Measurements from ENCODE around the gene KLHL40. TPM values are rescaled to one million over a fixed set of nuclear protein-coding genes. Genes with fewer than 3 reads are reported as not detected.

Gene KLHL40
- total RNA-seq, 2 experiments from 2014 or later: not detected

DNA sequence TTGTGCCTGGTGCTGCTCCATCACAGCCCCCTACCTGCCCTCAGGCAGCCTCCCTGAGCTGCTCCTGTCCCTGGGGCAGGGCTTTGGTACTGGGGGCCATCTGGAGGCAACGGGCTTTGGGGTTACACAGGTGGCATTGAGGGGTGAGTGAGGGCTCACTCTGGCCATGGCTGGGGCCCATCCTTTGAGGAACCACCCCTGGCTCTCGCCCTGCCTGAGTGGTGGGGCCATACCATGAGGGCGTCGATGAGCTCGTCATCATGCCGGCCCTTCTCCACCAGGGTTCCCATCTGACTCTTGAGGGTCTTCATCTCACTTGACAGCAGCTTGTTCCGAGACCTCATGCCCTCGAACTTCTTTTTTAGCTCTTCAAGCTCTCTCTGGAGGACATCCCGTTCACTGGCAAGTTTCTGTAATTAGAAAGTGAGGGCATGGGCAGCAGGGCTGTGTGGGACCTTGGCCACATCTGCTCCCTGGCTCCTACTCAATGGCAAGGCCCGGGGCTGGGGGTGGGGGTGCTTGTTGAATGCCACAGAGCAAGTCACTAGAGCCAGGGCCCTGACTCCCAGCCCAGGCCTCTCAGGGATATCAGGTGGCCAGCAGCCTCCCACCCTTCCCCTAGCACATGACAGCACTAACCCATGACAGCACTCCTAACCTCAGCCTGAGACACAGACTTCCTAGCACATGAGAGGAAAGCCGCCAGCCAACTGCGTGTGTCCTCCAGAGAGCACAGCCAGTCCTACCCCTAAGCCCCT lies 54.2 kb downstream of the KLHL40 start:
- Mint-ChIP-seq H3K4me3 (no peak overlapping the region), H3K27me3 (peaks cover 9% of the 10 kb centered on the region), H3K27ac (no peak overlapping the region), H3K36me3 (no peaks in the 10 kb centered on the region), H3K4me1 (peaks cover 3% of the 10 kb centered on the region), H3K9me3 (no peaks in the 10 kb centered on the region)
- no peak for ATAC-seq (ENCODE audit: low read depth)
- POLR2A ChIA-PET: no interaction called here
- no peak for DNase-seq

DNA sequence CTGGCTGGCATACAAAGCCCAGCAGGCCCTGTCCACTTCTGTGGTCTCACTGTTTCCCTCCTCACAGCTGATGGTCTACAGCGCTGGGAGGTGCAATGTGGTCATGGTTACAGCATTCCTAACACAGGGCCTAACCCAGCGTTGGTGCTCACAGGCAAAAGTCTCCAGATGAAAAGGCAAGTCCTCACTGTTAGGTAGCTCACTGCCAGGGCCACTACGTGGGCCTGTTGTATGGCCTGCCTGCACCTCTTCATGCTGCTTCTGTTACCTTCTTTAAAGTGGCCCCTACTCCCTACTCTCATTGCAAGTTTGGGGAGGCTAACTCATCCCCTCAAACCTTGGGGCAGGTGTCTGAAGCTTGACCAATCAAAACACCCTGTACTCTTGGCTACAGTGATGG lies 56.5 kb downstream of the KLHL40 start:
- Mint-ChIP-seq H3K9me3 (no peaks in the 10 kb centered on the region), H3K4me3 (no peak overlapping the region), H3K36me3 (no peaks in the 10 kb centered on the region), H3K4me1 (peaks cover 3% of the 10 kb centered on the region), H3K27me3 (peaks cover 9% of the 10 kb centered on the region), H3K27ac (no peak overlapping the region)
- no peak for ATAC-seq (ENCODE audit: low read depth)
- no peak for DNase-seq
- POLR2A ChIA-PET: no interaction called here

Other genes starting within 250 kb of the KLHL40 start
- 10 to 100 TPM; 22.3 to 26.9 TPM for gene VIPR1, start 182.9 kb upstream of the KLHL40 start, total RNA-seq
- gene SEC22C, start 103.6 kb upstream of the KLHL40 start, total RNA-seq: 10 to 100 TPM; 52.5 to 53.0 TPM
- gene SS18L2, start 94.7 kb upstream of the KLHL40 start, total RNA-seq: 10 to 100 TPM; 50.9 to 55.5 TPM
- 100 to 1,000 TPM; 150 to 152 TPM for gene NKTR, start 84.9 kb upstream of the KLHL40 start, total RNA-seq
- gene ZBTB47, start 31.8 kb upstream of the KLHL40 start, total RNA-seq: 1 to 10 TPM; 1.1 to 1.3 TPM
- not detected for gene HHATL, start 17.3 kb downstream of the KLHL40 start, total RNA-seq
- under 1 TPM in 1 of 2 experiments, not detected in 1; 0.85 TPM for gene CCDC13, start 87.7 kb downstream of the KLHL40 start, total RNA-seq
- 10 to 100 TPM; 40.3 to 44.5 TPM for gene HIGD1A, start 119.0 kb downstream of the KLHL40 start, total RNA-seq
- 1 to 10 TPM; 3.7 to 3.9 TPM for gene ACKR2, start 123.9 kb downstream of the KLHL40 start, total RNA-seq
- gene CYP8B1, start 190.3 kb downstream of the KLHL40 start, total RNA-seq: not detected
- 1 to 10 TPM; 2.2 to 2.5 TPM for gene ZNF662, start 220.6 kb downstream of the KLHL40 start, total RNA-seq

All from activated naive CD8-positive, alpha-beta T cell treated with anti-CD3 and anti-CD28 coated beads, Interleukin-2, amount 10 ng/mL, durations not matched to agents 7 days and 5 days (primary cell).